Thyroid gland (tissue), 4 donors: ENCODE results near the gene ALX1.

Experiments
- CTCF ChIP-seq, 6 experiments: fragments of 200-600 bp in 3 of 6; fragments of 450-650 bp in 3 of 6; sonication (generic) in 3 of 6; IDR thresholded peaks; one replicate each; pipeline ENCODE4 v1.5.1; 2016 to 2019; ENCODE audit warnings: antibody characterized with exemption in 6 of 6, mild to moderate bottlenecking in 2 of 6, inconsistent platforms in 1 of 6, moderate library complexity in 1 of 6
- POLR2A ChIP-seq, 2 donors: fragments of 450-650 bp; IDR thresholded peaks; one replicate each; pipeline ENCODE4 v1.6.1; 2017; ENCODE audit warnings: antibody characterized with exemption in 2 of 2, mild to moderate bottlenecking in 2 of 2, moderate library complexity in 1 of 2

GRCh38 chr12:85325442-85325841 is 45.4 kb downstream of the ALX1 start:
- no peak for TF ChIP-seq POLR2A (IDR thresholded peaks at IDR 0.05)
- TF ChIP-seq CTCF (IDR thresholded peaks at IDR 0.05), result no peak
